GM18502 (cell line): ENCODE results near the gene SIAH3.
A peak's percentile ranks its signal among the peaks of the same experiment; 100 is the strongest.

Source experiments
- ATAC-seq: cut with Tn5 transposase; IDR thresholded peaks from one replicate; pipeline ENCODE4 v1.9.1; 2021; ENCODE audit warnings: mild to moderate bottlenecking; ENCODE audit not compliant: unreplicated experiment, poor library complexity

The SIAH3 gene

GRCh38 chr13:45863709-45864590 is 12.4 kb upstream of the SIAH3 start:
- ATAC-seq: no peak

GRCh38 chr13:45861322-45861721 is 9.8 kb upstream of the SIAH3 start:
- ATAC-seq: no peak

GRCh38 chr13:45860240-45860639 is 8.7 kb upstream of the SIAH3 start:
- no peak for ATAC-seq

GRCh38 chr13:45859705-45860104 is 8.2 kb upstream of the SIAH3 start:
- no peak for ATAC-seq

GRCh38 chr13:45852494-45852893 is 941 bp upstream of the SIAH3 start:
- ATAC-seq: no peak

- ATAC-seq: no peak
Observed at GRCh38 chr13:45851956-45852355, 403 bp upstream of the SIAH3 start.

GRCh38 chr13:45850027-45850613 is 1.4 kb downstream of the SIAH3 start:
- no peak for ATAC-seq

GRCh38 chr13:45849408-45849807 is 2.1 kb downstream of the SIAH3 start:
- ATAC-seq: no peak

GRCh38 chr13:45847554-45848224 is 3.9 kb downstream of the SIAH3 start:
- peak; percentile 66 for ATAC-seq

GRCh38 chr13:45846681-45847080 is 4.9 kb downstream of the SIAH3 start:
- no peak for ATAC-seq

- ATAC-seq: no peak
Observed at GRCh38 chr13:45838171-45838745, 13.3 kb downstream of the SIAH3 start.

GRCh38 chr13:45837111-45837510 is 14.4 kb downstream of the SIAH3 start:
- no peak for ATAC-seq

GRCh38 chr13:45834411-45834994 is 17.1 kb downstream of the SIAH3 start:
- no peak for ATAC-seq

GRCh38 chr13:45833663-45834375 is 17.7 kb downstream of the SIAH3 start:
- no peak for ATAC-seq

- no peak for ATAC-seq
Observed at GRCh38 chr13:45833242-45833641, 18.3 kb downstream of the SIAH3 start.

GRCh38 chr13:45831851-45832250 is 19.7 kb downstream of the SIAH3 start:
- ATAC-seq: no peak

GRCh38 chr13:45830121-45830520 is 21.4 kb downstream of the SIAH3 start:
- ATAC-seq: no peak

- no peak for ATAC-seq
Observed at GRCh38 chr13:45828256-45828968, 23.1 kb downstream of the SIAH3 start.

GRCh38 chr13:45827318-45827717 is 24.2 kb downstream of the SIAH3 start:
- ATAC-seq: no peak
